SK-N-DZ (cell line): ENCODE results near the gene ACACA. TPM values are rescaled to one million over a fixed set of nuclear protein-coding genes. Genes with fewer than 3 reads are reported as not detected.
"Not testable (repeated sequence)": the region's sequence is repeated elsewhere in the genome, so short reads cannot be mapped to it uniquely, and the experiment has no call there.

Source experiments
- DNase-seq: peaks from one replicate; pipeline ENCODE4 v3.0.0-alpha.2; 2015; ENCODE audit warnings: low spot score
- polyA plus RNA-seq, 2 experiments: library from polyadenylated mRNA; depleted of rRNA; stranded (reverse); fragments of >200 nt; gene quantifications; 2 replicates each; pipeline ENCODE4 v1.2.3, GENCODE V29; 2014

The ACACA gene
- 40.0 and 40.5 TPM in 2 replicates for polyA plus RNA-seq (2014; cell fraction: cytosol; rRNA removed)
- polyA plus RNA-seq (2014; cell fraction: nucleus; rRNA removed): 28.1 and 42.1 TPM in 2 replicates

GRCh38 chr17:37406635-37407461, at the start of gene ACACA, which contains the start of gene TADA2A:
TSS of gene ACACA (minus strand) at chr17:37406836. CDS start at chr17:37406299, 537 bp downstream.
TSS of gene TADA2A (plus strand) at chr17:37406886. CDS start at chr17:37411366, 4,480 bp downstream.
- DNase-seq: peak; percentile 78

GRCh38 chr17:37450112-37450511, 43.5 kb upstream of the ACACA start:
- no peak for DNase-seq

- no peak for DNase-seq
Observed at GRCh38 chr17:37447641-37448040, 41.0 kb upstream of the ACACA start.

GRCh38 chr17:37446027-37446426, 39.4 kb upstream of the ACACA start:
- DNase-seq: no peak

GRCh38 chr17:37441369-37442014, 34.9 kb upstream of the ACACA start:
- DNase-seq: not testable (repeated sequence)

- no peak for DNase-seq
Observed at GRCh38 chr17:37440424-37440823, 33.8 kb upstream of the ACACA start.

- DNase-seq: no peak
Observed at GRCh38 chr17:37438141-37438540, 31.5 kb upstream of the ACACA start.

GRCh38 chr17:37432671-37433070, 26.0 kb upstream of the ACACA start:
- no peak for DNase-seq

- no peak for DNase-seq
Observed at GRCh38 chr17:37430051-37430627, 23.5 kb upstream of the ACACA start.

- DNase-seq: no peak
Observed at GRCh38 chr17:37429453-37429852, 22.8 kb upstream of the ACACA start.

GRCh38 chr17:37429039-37429438, 22.4 kb upstream of the ACACA start:
- no peak for DNase-seq

- no peak for DNase-seq
Observed at GRCh38 chr17:37425268-37425667, 18.6 kb upstream of the ACACA start.

GRCh38 chr17:37422971-37423625, 16.5 kb upstream of the ACACA start:
- no peak for DNase-seq

- no peak for DNase-seq
Observed at GRCh38 chr17:37417852-37418251, 11.2 kb upstream of the ACACA start.

GRCh38 chr17:37413875-37414519, 7.4 kb upstream of the ACACA start:
- no peak for DNase-seq

GRCh38 chr17:37410357-37410756, 3.7 kb upstream of the ACACA start:
- DNase-seq: no peak

- DNase-seq: not testable (repeated sequence)
Observed at GRCh38 chr17:37408145-37408479, 1.5 kb upstream of the ACACA start.

- peak; percentile 27 for DNase-seq
Observed at GRCh38 chr17:37405955-37406634, 541 bp downstream of the ACACA start.

- DNase-seq: not testable (repeated sequence)
Observed at GRCh38 chr17:37405522-37405921, 1.1 kb downstream of the ACACA start.

- DNase-seq: no peak
Observed at GRCh38 chr17:37400505-37400904, 6.1 kb downstream of the ACACA start.
